Osteocyte (in vitro differentiated cells): Measurements from ENCODE around the gene FABP6. TPM values are rescaled to one million over a fixed set of nuclear protein-coding genes. Genes with fewer than 3 reads are reported as not detected.
A peak's percentile ranks its signal among the peaks of the same experiment; 100 is the strongest.

Experiments used
- DNase-seq: peaks from one replicate; pipeline ENCODE4 v3.0.0; 2021; ENCODE audit warnings: mixed read lengths; ENCODE audit not compliant: unreplicated experiment; ENCODE audit errors: extremely low spot score
- H3K27ac Mint-ChIP-seq: one replicate; pipeline ENCODE4 v1.8.0; 2021; ENCODE audit warnings: mild to moderate bottlenecking, mixed read lengths; ENCODE audit not compliant: unreplicated experiment
- H3K27me3 Mint-ChIP-seq: one replicate; pipeline ENCODE4 v1.8.0; 2021; ENCODE audit warnings: mixed read lengths; ENCODE audit not compliant: unreplicated experiment
- H3K36me3 Mint-ChIP-seq: one replicate; pipeline ENCODE4 v1.8.0; 2021; ENCODE audit warnings: mixed read lengths; ENCODE audit not compliant: unreplicated experiment
- H3K4me1 Mint-ChIP-seq: one replicate; pipeline ENCODE4 v1.8.0; 2021; ENCODE audit warnings: mixed read lengths; ENCODE audit not compliant: unreplicated experiment
- H3K4me3 Mint-ChIP-seq: one replicate; pipeline ENCODE4 v1.8.0; 2021; ENCODE audit warnings: mild to moderate bottlenecking, moderate library complexity, mixed read lengths; ENCODE audit not compliant: unreplicated experiment
- H3K9me3 Mint-ChIP-seq: one replicate; pipeline ENCODE4 v1.8.0; 2021; ENCODE audit warnings: mixed read lengths; ENCODE audit not compliant: unreplicated experiment
- CTCF ChIP-seq: fragments of 200-600 bp; sonication (generic); IDR thresholded peaks from 2 replicates; pipeline ENCODE4 v1.5.0; 2021; ENCODE audit warnings: antibody characterized with exemption, mild to moderate bottlenecking, moderate library complexity
- total RNA-seq: library from RNA; stranded (reverse); gene quantifications from 2 replicates; pipeline ENCODE4 v1.2.1, GENCODE V29; 2021

FABP6 gene
- total RNA-seq, 1 donor from 2014 or later, result not detected

GRCh38 chr5:160269017-160269416 lies 39.7 kb downstream of the FABP6 start:
- no peak overlapping the region for H3K4me3 Mint-ChIP-seq
- H3K27me3 Mint-ChIP-seq, result no peaks in the 10 kb centered on the region
- no peak for TF ChIP-seq CTCF
- H3K27ac Mint-ChIP-seq, result no peak overlapping the region
- H3K4me1 Mint-ChIP-seq, result peaks cover 16% of the 10 kb centered on the region
- peaks cover 9% of the 10 kb centered on the region for H3K36me3 Mint-ChIP-seq
- DNase-seq, result no peak
- H3K9me3 Mint-ChIP-seq, result no peaks in the 10 kb centered on the region

GRCh38 chr5:160270704-160271103 lies 41.4 kb downstream of the FABP6 start:
- peaks cover 9% of the 10 kb centered on the region for H3K36me3 Mint-ChIP-seq
- no peak overlapping the region for H3K4me3 Mint-ChIP-seq
- H3K27me3 Mint-ChIP-seq, result no peaks in the 10 kb centered on the region
- DNase-seq, result no peak
- peak overlapping the region; percentile 79 for H3K27ac Mint-ChIP-seq
- H3K9me3 Mint-ChIP-seq, result no peaks in the 10 kb centered on the region
- H3K4me1 Mint-ChIP-seq, result peaks cover 23% of the 10 kb centered on the region
- no peak for TF ChIP-seq CTCF

- Mint-ChIP-seq H3K4me3 (no peak overlapping the region), H3K9me3 (no peaks in the 10 kb centered on the region), H3K27me3 (no peaks in the 10 kb centered on the region), H3K4me1 (peaks cover 23% of the 10 kb centered on the region), H3K36me3 (peaks cover 10% of the 10 kb centered on the region), H3K27ac (peak overlapping the region; percentile 79)
- TF ChIP-seq CTCF, result no peak
- no peak for DNase-seq
These were observed 42.1 kb downstream of the FABP6 start for GRCh38 chr5:160271396-160271795.

GRCh38 chr5:160271836-160272235 lies 42.5 kb downstream of the FABP6 start:
- no peak for TF ChIP-seq CTCF
- Mint-ChIP-seq H3K4me3 (no peak overlapping the region), H3K27ac (peak overlapping the region; percentile 79), H3K4me1 (peaks cover 23% of the 10 kb centered on the region), H3K36me3 (peaks cover 12% of the 10 kb centered on the region), H3K9me3 (no peaks in the 10 kb centered on the region), H3K27me3 (no peaks in the 10 kb centered on the region)
- DNase-seq, result no peak

GRCh38 chr5:160272264-160272663 lies 43.0 kb downstream of the FABP6 start:
- H3K36me3 Mint-ChIP-seq, result peaks cover 16% of the 10 kb centered on the region
- H3K4me1 Mint-ChIP-seq, result peaks cover 23% of the 10 kb centered on the region
- no peak overlapping the region for H3K4me3 Mint-ChIP-seq
- no peaks in the 10 kb centered on the region for H3K27me3 Mint-ChIP-seq
- H3K27ac Mint-ChIP-seq, result no peak overlapping the region
- H3K9me3 Mint-ChIP-seq, result no peaks in the 10 kb centered on the region
- TF ChIP-seq CTCF, result no peak
- DNase-seq, result no peak
